Astrocyte (in vitro differentiated cells and primary cell): Measurements from ENCODE around the gene WWP2. TPM values are rescaled to one million over a fixed set of nuclear protein-coding genes. Genes with fewer than 3 reads are reported as not detected.
A peak's percentile ranks its signal among the peaks of the same experiment; 100 is the strongest.
"Not testable (repeated sequence)": the region's sequence is repeated elsewhere in the genome, so short reads cannot be mapped to it uniquely, and the experiment has no call there.

Experiments
- DNase-seq: peaks from one replicate; pipeline ENCODE4 v3.0.0-alpha.2; 2010; ENCODE audit warnings: low read depth
- FAIRE-seq: peaks from 2 replicates; lab custom pipeline; 2011; peaks lifted over from hg19 to GRCh38; lab: Jason Lieb, UNC
- H2AFZ ChIP-seq: 2 replicates; pipeline ENCODE4 v1.6.0; 2012; ENCODE audit warnings: low read depth, low read length, inconsistent platforms
- H3K27ac ChIP-seq: 2 replicates; pipeline ENCODE4 v1.5.1; 2011; ENCODE audit warnings: low read depth, low read length, inconsistent platforms
- H3K27me3 ChIP-seq: 2 replicates; pipeline ENCODE4 v1.6.0; 2011; ENCODE audit warnings: low read length, inconsistent platforms; ENCODE audit not compliant: insufficient read depth
- H3K36me3 ChIP-seq: 2 replicates; pipeline ENCODE4 v1.5.1; 2011; ENCODE audit warnings: low read length, inconsistent platforms; ENCODE audit not compliant: insufficient read depth
- H3K4me1 ChIP-seq: 2 replicates; pipeline ENCODE4 v1.5.1; 2011; ENCODE audit warnings: low read length, inconsistent platforms; ENCODE audit not compliant: insufficient read depth
- H3K4me2 ChIP-seq: 2 replicates; pipeline ENCODE4 v1.6.0; 2012; ENCODE audit warnings: low read length, inconsistent platforms
- H3K4me3 ChIP-seq: 2 replicates; pipeline ENCODE4 v1.5.1; 2011; ENCODE audit warnings: low read depth, mild to moderate bottlenecking, low read length, inconsistent platforms; ENCODE audit not compliant: insufficient read depth
- H3K79me2 ChIP-seq: 2 replicates; pipeline ENCODE4 v1.6.0; 2012; ENCODE audit warnings: mild to moderate bottlenecking, low read length, inconsistent platforms; ENCODE audit not compliant: insufficient read depth
- H3K9ac ChIP-seq: 2 replicates; pipeline ENCODE4 v1.6.0; 2012; ENCODE audit warnings: mild to moderate bottlenecking, low read length, inconsistent platforms
- H3K9me3 ChIP-seq: 2 replicates; pipeline ENCODE4 v1.5.1; 2012; ENCODE audit warnings: low read depth, mild to moderate bottlenecking, low read length, inconsistent platforms; ENCODE audit not compliant: insufficient read depth
- H4K20me1 ChIP-seq: 2 replicates; pipeline ENCODE4 v1.6.0; 2012; ENCODE audit warnings: low read length, inconsistent platforms; ENCODE audit not compliant: insufficient read depth
- H3K27ac Mint-ChIP-seq: one replicate; pipeline ENCODE4 v1.8.0; 2021; ENCODE audit warnings: mild to moderate bottlenecking, mixed read lengths; ENCODE audit not compliant: unreplicated experiment
- H3K27me3 Mint-ChIP-seq: one replicate; pipeline ENCODE4 v1.8.0; 2021; ENCODE audit warnings: low read depth, mixed read lengths; ENCODE audit not compliant: unreplicated experiment
- H3K36me3 Mint-ChIP-seq: one replicate; pipeline ENCODE4 v1.8.0; 2021; ENCODE audit warnings: low read depth, mixed read lengths; ENCODE audit not compliant: unreplicated experiment
- H3K4me1 Mint-ChIP-seq: one replicate; pipeline ENCODE4 v1.8.0; 2021; ENCODE audit warnings: low read depth, mixed read lengths; ENCODE audit not compliant: unreplicated experiment
- H3K4me3 Mint-ChIP-seq: one replicate; pipeline ENCODE4 v1.8.0; 2021; ENCODE audit warnings: mild to moderate bottlenecking, moderate library complexity, mixed read lengths; ENCODE audit not compliant: unreplicated experiment
- H3K9me3 Mint-ChIP-seq: one replicate; pipeline ENCODE4 v1.8.0; 2021; ENCODE audit warnings: mild to moderate bottlenecking, mixed read lengths; ENCODE audit not compliant: unreplicated experiment
- CTCF ChIP-seq: IDR thresholded peaks from 2 replicates; pipeline ENCODE4 v1.5.1; 2011; ENCODE audit warnings: low read depth, mild to moderate bottlenecking, inconsistent platforms, low read length, moderate library complexity; ENCODE audit not compliant: insufficient read depth
- EZH2 ChIP-seq: IDR thresholded peaks from 2 replicates; pipeline ENCODE4 v1.6.1; 2012; ENCODE audit warnings: mild to moderate bottlenecking, low read length, inconsistent platforms; ENCODE audit not compliant: insufficient read depth
- total RNA-seq: library from RNA; stranded (reverse); gene quantifications from 2 replicates; pipeline ENCODE4 v1.2.1, GENCODE V29; 2021

Gene WWP2
- total RNA-seq, 1 donor from 2014 or later = 28.7 TPM

- Histone ChIP-seq H4K20me1 (peaks cover 16% of the 10 kb centered on the region), H3K36me3 (peaks cover 18% of the 10 kb centered on the region), H3K4me1 (peaks cover 7% of the 10 kb centered on the region), H3K4me2 (peak within 1 kb of the TSS; percentile 85), H3K27me3 (no peaks in the 10 kb centered on the region), H2AFZ (peak within 1 kb of the TSS; percentile 83), H3K9me3 (no peaks in the 10 kb centered on the region), H3K27ac (peak within 1 kb of the TSS; percentile 55), H3K9ac (peak within 1 kb of the TSS; percentile 92), H3K4me3 (peak within 1 kb of the TSS; percentile 92), H3K79me2 (peaks cover 48% of the 10 kb centered on the region)
- TF ChIP-seq EZH2 (no peak), CTCF (peak; percentile 97)
- Mint-ChIP-seq H3K27me3 (peaks cover 7% of the 10 kb centered on the region), H3K9me3 (no peaks in the 10 kb centered on the region), H3K4me1 (no peaks in the 10 kb centered on the region), H3K4me3 (peak within 1 kb of the TSS; percentile 100), H3K36me3 (peaks cover 7% of the 10 kb centered on the region), H3K27ac (peak within 1 kb of the TSS; percentile 86)
- FAIRE-seq = no peak
- peak; percentile 83 for DNase-seq
Measured at GRCh38 chr16:69754469-69755310, 7.4 kb upstream of the WWP2 start, which contains the start of gene NOB1. Gene NOB1 (minus strand): TSS chr16:69754926. CDS start chr16:69754910, 16 bp downstream.

GRCh38 chr16:69756705-69757104 is 5.4 kb upstream of the WWP2 start:
- Mint-ChIP-seq H3K4me1 (no peaks in the 10 kb centered on the region), H3K27ac (no peak overlapping the region), H3K4me3 (no peak overlapping the region), H3K9me3 (no peaks in the 10 kb centered on the region), H3K27me3 (peaks cover 7% of the 10 kb centered on the region), H3K36me3 (peaks cover 7% of the 10 kb centered on the region)
- FAIRE-seq (no peak), DNase-seq (no peak)
- H2AFZ ChIP-seq = no peak overlapping the region
- TF ChIP-seq EZH2 (no peak), CTCF (no peak)
- H4K20me1 ChIP-seq = peaks cover 16% of the 10 kb centered on the region
- peaks cover 31% of the 10 kb centered on the region for H3K79me2 ChIP-seq
- peaks cover 2% of the 10 kb centered on the region for H3K36me3 ChIP-seq
- no peaks in the 10 kb centered on the region for H3K27me3 ChIP-seq
- no peak overlapping the region for H3K9ac ChIP-seq
- no peak overlapping the region for H3K27ac ChIP-seq
- H3K4me3 ChIP-seq = no peak overlapping the region
- H3K4me2 ChIP-seq = no peak overlapping the region
- H3K4me1 ChIP-seq = peaks cover 7% of the 10 kb centered on the region
- no peaks in the 10 kb centered on the region for H3K9me3 ChIP-seq

- H2AFZ ChIP-seq, H3K27me3 Mint-ChIP-seq, H3K9me3 Mint-ChIP-seq, H4K20me1 ChIP-seq, H3K4me2 ChIP-seq, H3K4me3 ChIP-seq, H3K36me3 Mint-ChIP-seq, H3K27ac Mint-ChIP-seq, H3K4me3 Mint-ChIP-seq, H3K36me3 ChIP-seq, H3K27me3 ChIP-seq, H3K9ac ChIP-seq, H3K27ac ChIP-seq, FAIRE-seq, H3K9me3 ChIP-seq, H3K4me1 Mint-ChIP-seq, DNase-seq: not testable (repeated sequence)
- H3K79me2 ChIP-seq = peaks cover 27% of the 10 kb centered on the region
- peaks cover 11% of the 10 kb centered on the region for H3K4me1 ChIP-seq
Measured at GRCh38 chr16:69757375-69757774, 4.8 kb upstream of the WWP2 start.
